ENCODE data around the gene NGLY1.

DNA sequence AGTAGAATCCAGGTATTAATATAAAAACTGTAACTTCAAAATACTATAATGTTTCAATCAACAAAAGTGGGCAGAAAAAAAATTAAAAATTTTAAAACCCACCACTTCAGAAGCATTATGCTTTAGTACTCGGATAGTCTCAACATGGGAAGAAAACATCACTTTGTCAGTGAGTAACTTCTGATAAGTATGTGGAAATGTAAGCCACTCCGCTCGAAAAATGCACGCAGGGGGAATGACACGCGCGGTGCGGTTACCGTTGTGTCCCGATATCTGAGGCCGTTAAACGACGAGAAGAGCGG, 656 bp downstream of the NGLY1 start:
- TF ChIP-seq POLR2A (IDR thresholded peaks at IDR 0.05) = no peak
- TF ChIP-seq, protein P1, sequence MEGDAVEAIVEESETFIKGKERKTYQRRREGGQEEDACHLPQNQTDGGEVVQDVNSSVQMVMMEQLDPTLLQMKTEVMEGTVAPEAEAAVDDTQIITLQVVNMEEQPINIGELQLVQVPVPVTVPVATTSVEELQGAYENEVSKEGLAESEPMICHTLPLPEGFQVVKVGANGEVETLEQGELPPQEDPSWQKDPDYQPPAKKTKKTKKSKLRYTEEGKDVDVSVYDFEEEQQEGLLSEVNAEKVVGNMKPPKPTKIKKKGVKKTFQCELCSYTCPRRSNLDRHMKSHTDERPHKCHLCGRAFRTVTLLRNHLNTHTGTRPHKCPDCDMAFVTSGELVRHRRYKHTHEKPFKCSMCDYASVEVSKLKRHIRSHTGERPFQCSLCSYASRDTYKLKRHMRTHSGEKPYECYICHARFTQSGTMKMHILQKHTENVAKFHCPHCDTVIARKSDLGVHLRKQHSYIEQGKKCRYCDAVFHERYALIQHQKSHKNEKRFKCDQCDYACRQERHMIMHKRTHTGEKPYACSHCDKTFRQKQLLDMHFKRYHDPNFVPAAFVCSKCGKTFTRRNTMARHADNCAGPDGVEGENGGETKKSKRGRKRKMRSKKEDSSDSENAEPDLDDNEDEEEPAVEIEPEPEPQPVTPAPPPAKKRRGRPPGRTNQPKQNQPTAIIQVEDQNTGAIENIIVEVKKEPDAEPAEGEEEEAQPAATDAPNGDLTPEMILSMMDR (IDR thresholded peaks at IDR 0.05 in 4 of 5, conservative IDR thresholded peaks at IDR 0.05 in 1 of 5) = no peak

Measured in gastrocnemius medialis (tissue), 4 donors.